HG03469 (cell line): Measurements from ENCODE around the gene KRT72.

Experiments
- ATAC-seq: cut with Tn5 transposase; IDR thresholded peaks from one replicate; pipeline ENCODE4 v1.9.1; 2021; ENCODE audit warnings: mild to moderate bottlenecking, moderate library complexity, moderate number of reproducible peaks; ENCODE audit not compliant: unreplicated experiment

The KRT72 gene

GRCh38 chr12:52600941-52601481, at the start of gene KRT72:
Gene KRT72 (minus strand): TSS chr12:52601463. CDS start chr12:52601452, 11 bp downstream.
- ATAC-seq = no peak

- no peak for ATAC-seq
Observed at GRCh38 chr12:52650520-52651081, 49.3 kb upstream of the KRT72 start.

GRCh38 chr12:52649066-52649465, 47.8 kb upstream of the KRT72 start:
- ATAC-seq = no peak

- no peak for ATAC-seq
Observed at GRCh38 chr12:52648012-52648550, 46.8 kb upstream of the KRT72 start.

GRCh38 chr12:52647601-52648000, 46.3 kb upstream of the KRT72 start:
- no peak for ATAC-seq

- ATAC-seq = no peak
Observed at GRCh38 chr12:52646613-52647012, 45.4 kb upstream of the KRT72 start.

- no peak for ATAC-seq
Observed at GRCh38 chr12:52645982-52646381, 44.7 kb upstream of the KRT72 start.

- ATAC-seq = no peak
Observed at GRCh38 chr12:52645120-52645761, 44.0 kb upstream of the KRT72 start.

- no peak for ATAC-seq
Observed at GRCh38 chr12:52644078-52644415, 42.8 kb upstream of the KRT72 start.

GRCh38 chr12:52643233-52644077, 42.2 kb upstream of the KRT72 start:
- no peak for ATAC-seq

GRCh38 chr12:52641468-52641867, 40.2 kb upstream of the KRT72 start:
- ATAC-seq = no peak

GRCh38 chr12:52637299-52637698, 36.0 kb upstream of the KRT72 start:
- ATAC-seq = no peak

GRCh38 chr12:52636592-52637258, 35.5 kb upstream of the KRT72 start:
- ATAC-seq = no peak

- no peak for ATAC-seq
Observed at GRCh38 chr12:52636189-52636588, 34.9 kb upstream of the KRT72 start.

GRCh38 chr12:52634266-52635056, 33.2 kb upstream of the KRT72 start:
- ATAC-seq = no peak

- no peak for ATAC-seq
Observed at GRCh38 chr12:52633383-52633782, 32.1 kb upstream of the KRT72 start.

- ATAC-seq = no peak
Observed at GRCh38 chr12:52632656-52633055, 31.4 kb upstream of the KRT72 start.

GRCh38 chr12:52631676-52632459, 30.6 kb upstream of the KRT72 start:
- no peak for ATAC-seq

GRCh38 chr12:52631264-52631663, 30.0 kb upstream of the KRT72 start:
- no peak for ATAC-seq
